ENCODE measurements around the gene FBF1. TPM values are rescaled to one million over a fixed set of nuclear protein-coding genes. Genes with fewer than 3 reads are reported as not detected.

The FBF1 gene
- total RNA-seq, 1 experiment from 2014 or later: 8.3 TPM

GRCh38 chr17:75981019-75981615 is 40.3 kb upstream of the FBF1 start:
- Histone ChIP-seq H3K14ac (ENCODE audit: insufficient read depth, low read length) (no peak overlapping the region), H2BK5ac (ENCODE audit: insufficient read length, low read length) (no peak overlapping the region), H3K4ac (ENCODE audit: low read depth, low read length) (no peak overlapping the region), H2AK5ac (ENCODE audit: insufficient read length, low read length) (no peak overlapping the region), H3K56ac (ENCODE audit: insufficient read length, low read depth, low read length) (no peak overlapping the region), H3K79me1 (ENCODE audit: insufficient read depth, low read depth, low read length, poor library complexity, severe bottlenecking) (no peaks in the 10 kb centered on the region), H3K4me1 (ENCODE audit: insufficient read depth, low read length) (peaks cover 8% of the 10 kb centered on the region; the same call in 1 of the 2 replicates), H4K8ac (replicated peaks; ENCODE audit: insufficient read length, low read depth, low read length) (no peak overlapping the region), H3K23ac (ENCODE audit: insufficient read length, low read depth, low read length) (no peak overlapping the region), H3K18ac (ENCODE audit: insufficient read length, low read depth, low read length) (no peak overlapping the region), H3K27ac (ENCODE audit: insufficient read length, low read depth, low read length) (no peak overlapping the region), H4K20me1 (ENCODE audit: control insufficient read depth, insufficient read depth, insufficient read length) (no peaks in the 10 kb centered on the region), H2BK15ac (ENCODE audit: low read depth, low read length) (no peak overlapping the region; the same call in 1 of the 2 replicates), H4K5ac (ENCODE audit: insufficient read length, low read depth, low read length) (no peak overlapping the region), H3K79me2 (ENCODE audit: insufficient read depth, low read length) (peaks cover 2% of the 10 kb centered on the region; the same call in 1 of the 2 replicates), H3K9me3 (ENCODE audit: control insufficient read depth, low read depth, low read length) (no peaks in the 10 kb centered on the region), H2AFZ (ENCODE audit: low read length) (no peak overlapping the region), H3T11ph (ENCODE audit: low read length) (no peak overlapping the region), H2BK20ac (ENCODE audit: low read depth, low read length, poor library complexity, severe bottlenecking) (no peak overlapping the region), H4K91ac (ENCODE audit: insufficient read length, low read depth, low read length) (no peak overlapping the region), H3K4me2 (ENCODE audit: insufficient read depth, insufficient read length, low read length) (no peak overlapping the region), H3K27me3 (ENCODE audit: insufficient read depth, low read length) (no peaks in the 10 kb centered on the region), H3K23me2 (ENCODE audit: insufficient read length, low read depth, low read length, poor library complexity, severe bottlenecking) (peaks cover 11% of the 10 kb centered on the region), H2BK12ac (ENCODE audit: insufficient read length, low read depth, low read length) (no peak overlapping the region), H2BK120ac (ENCODE audit: low read depth, low read length, poor library complexity, severe bottlenecking) (no peak overlapping the region), H3K9ac (ENCODE audit: extremely low read depth, insufficient read length, low read length) (no peak overlapping the region)
- Mint-ChIP-seq H3K27ac (peak overlapping the region; percentile 81 to 88 (median 86); a peak in 5 of 7 replicates), H3K27me3 (ENCODE audit: low read depth) (no peaks in the 10 kb centered on the region), H3K9me3 (no peaks in the 10 kb centered on the region), H3K4me3 (peak overlapping the region; percentile 93 to 95), H3K36me3 (ENCODE audit: insufficient read depth in 1 of 3, low read depth in 3 of 3) (peaks cover 7 to 14% (median 11%) of the 10 kb centered on the region in 3 experiments; a peak in 6 of 7 replicates), H3K4me1 (peaks cover 56 to 67% of the 10 kb centered on the region in 2 experiments)
- TF ChIP-seq CTCF (conservative IDR thresholded peaks at IDR 0.05): no peak
- WGBS (ENCODE audit: extremely low coverage, insufficient read length, low lambda C conversion rate): no CpG with 5 or more reads among the region's 7 CpGs
- DNase-seq: no peak

Data from H9 (cell line).